ENCODE measurements around the gene PLCB4.
A peak's percentile ranks its signal among the peaks of the same experiment; 100 is the strongest.

Gene PLCB4

DNA sequence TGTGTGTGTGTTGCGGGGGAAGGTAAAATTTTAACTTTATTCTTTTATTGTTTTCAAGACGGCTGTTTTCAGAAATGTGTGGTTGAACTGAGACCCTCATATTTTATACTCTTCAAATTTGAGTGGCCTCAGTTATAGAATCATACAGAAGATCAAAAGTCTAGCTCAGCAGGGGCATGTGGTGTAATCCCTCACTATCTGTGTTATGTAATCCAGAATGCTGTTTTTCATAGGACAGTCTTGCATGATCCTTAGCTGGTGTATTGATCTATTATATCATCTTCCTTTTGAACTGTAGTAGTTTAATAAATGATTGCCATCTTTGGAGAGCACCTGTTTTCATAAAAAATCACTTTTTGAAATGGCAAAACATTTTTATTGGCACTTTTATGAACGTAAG lies 1.4 kb downstream of the PLCB4 start:
- Histone ChIP-seq H3K4me3 (peak overlapping the region in 1 of 2 donors; percentile 76), H3K27me3 (no peaks in the 10 kb centered on the region), H3K27ac (peak overlapping the region in 1 of 2 donors; percentile 93), H3K36me3 (no peaks in the 10 kb centered on the region), H3K9me3 (no peaks in the 10 kb centered on the region), H3K4me1 (peaks cover 0 to 64% (median 5%) of the 10 kb centered on the region in 4 donors)
- DNase-seq = no peak
- TF ChIP-seq, protein P1, sequence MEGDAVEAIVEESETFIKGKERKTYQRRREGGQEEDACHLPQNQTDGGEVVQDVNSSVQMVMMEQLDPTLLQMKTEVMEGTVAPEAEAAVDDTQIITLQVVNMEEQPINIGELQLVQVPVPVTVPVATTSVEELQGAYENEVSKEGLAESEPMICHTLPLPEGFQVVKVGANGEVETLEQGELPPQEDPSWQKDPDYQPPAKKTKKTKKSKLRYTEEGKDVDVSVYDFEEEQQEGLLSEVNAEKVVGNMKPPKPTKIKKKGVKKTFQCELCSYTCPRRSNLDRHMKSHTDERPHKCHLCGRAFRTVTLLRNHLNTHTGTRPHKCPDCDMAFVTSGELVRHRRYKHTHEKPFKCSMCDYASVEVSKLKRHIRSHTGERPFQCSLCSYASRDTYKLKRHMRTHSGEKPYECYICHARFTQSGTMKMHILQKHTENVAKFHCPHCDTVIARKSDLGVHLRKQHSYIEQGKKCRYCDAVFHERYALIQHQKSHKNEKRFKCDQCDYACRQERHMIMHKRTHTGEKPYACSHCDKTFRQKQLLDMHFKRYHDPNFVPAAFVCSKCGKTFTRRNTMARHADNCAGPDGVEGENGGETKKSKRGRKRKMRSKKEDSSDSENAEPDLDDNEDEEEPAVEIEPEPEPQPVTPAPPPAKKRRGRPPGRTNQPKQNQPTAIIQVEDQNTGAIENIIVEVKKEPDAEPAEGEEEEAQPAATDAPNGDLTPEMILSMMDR (IDR thresholded peaks at IDR 0.05) = no peak
- intact Hi-C loops (cut with DNase I; ENCODE audit: low total_unique reads) = no loop called here

DNA sequence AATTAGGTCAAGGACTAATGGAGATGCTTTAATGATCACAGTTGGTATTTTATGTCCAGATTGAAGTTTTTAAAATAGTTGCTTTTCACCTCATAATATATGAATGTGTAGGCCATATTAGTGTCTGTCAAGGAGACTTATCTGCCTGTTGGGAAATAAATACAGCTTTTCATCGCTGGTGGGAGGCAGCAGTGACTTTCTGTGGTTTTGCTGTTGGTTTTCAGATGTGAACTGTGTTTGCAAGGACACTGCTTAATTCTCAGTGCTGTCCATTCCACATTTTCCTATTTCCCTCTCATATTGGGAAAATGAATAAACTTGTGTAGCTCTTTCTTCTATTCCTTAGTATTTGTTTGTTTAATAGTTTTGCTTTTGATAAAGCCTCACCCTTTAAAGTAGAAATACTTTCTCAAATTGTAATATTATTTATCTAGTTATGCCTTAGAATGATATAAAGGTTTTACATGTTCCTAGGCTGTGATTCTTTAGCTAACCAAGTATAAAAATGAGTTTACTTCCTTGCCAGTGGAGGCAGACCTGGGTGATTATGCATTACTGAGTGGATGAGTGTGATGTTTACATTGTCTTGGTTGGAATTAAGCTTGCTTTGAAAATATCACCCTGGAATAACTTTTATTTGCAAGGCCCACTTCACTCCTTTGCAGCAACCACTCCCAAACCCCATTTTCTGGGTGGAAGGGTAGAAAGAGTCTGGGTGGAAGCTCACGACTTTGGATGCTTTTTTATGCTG lies 3.3 kb downstream of the PLCB4 start:
- no peak overlapping the region for H3K4me3 ChIP-seq

DNA sequence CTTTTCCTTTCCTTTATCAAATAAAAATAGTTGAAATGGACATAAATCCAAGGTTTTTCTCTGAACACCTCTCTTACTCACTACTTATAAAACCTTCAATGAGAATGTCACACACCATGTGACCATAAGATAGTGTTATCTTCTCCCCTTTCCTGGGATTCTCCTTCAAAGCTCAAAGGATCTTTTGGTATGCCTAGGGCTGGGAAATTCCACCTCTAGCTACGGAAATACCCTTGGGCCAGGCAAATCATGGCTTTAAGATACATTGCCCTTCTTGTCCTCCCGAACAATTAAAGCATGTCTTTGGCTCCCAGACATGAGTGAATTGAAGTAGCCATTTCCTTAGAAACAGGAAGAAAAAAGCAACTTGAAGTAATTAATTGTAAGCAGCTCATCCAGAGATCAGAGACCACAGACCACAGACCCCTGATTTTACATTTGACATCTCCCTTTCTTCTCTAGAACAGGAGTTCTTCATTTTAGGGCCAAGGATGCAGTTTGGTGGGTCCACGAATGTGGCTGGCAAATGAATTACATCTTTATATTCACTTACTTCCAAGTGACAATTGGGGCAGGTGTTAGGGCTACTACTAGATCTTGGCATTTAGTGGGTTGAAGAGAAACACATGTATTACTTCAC lies 4.1 kb downstream of the PLCB4 start:
- TF ChIP-seq, protein P1 (IDR thresholded peaks at IDR 0.05) = no peak
- H3K27me3 ChIP-seq = no peaks in the 10 kb centered on the region
- no peak overlapping the region for H3K4me3 ChIP-seq
- no peaks in the 10 kb centered on the region for H3K36me3 ChIP-seq
- no peak for DNase-seq
- H3K4me1 ChIP-seq = peaks cover 0 to 72% (median 4%) of the 10 kb centered on the region in 4 donors
- no peaks in the 10 kb centered on the region for H3K9me3 ChIP-seq
- intact Hi-C loops (cut with DNase I; ENCODE audit: low total_unique reads) = no loop called here
- H3K27ac ChIP-seq = no peak overlapping the region

More for the DNA sequence above, 3.3 kb downstream of the PLCB4 start:
- Histone ChIP-seq H3K4me1 (peaks cover 0 to 76% (median 6%) of the 10 kb centered on the region in 4 donors), H3K36me3 (no peaks in the 10 kb centered on the region), H3K27me3 (no peaks in the 10 kb centered on the region), H3K27ac (peak overlapping the region in 1 of 2 donors; percentile 7), H3K9me3 (no peaks in the 10 kb centered on the region)
- DNase-seq = no peak
- TF ChIP-seq, protein P1 (IDR thresholded peaks at IDR 0.05) = no peak
- intact Hi-C loops (cut with DNase I; ENCODE audit: low total_unique reads) = no loop called here

DNA sequence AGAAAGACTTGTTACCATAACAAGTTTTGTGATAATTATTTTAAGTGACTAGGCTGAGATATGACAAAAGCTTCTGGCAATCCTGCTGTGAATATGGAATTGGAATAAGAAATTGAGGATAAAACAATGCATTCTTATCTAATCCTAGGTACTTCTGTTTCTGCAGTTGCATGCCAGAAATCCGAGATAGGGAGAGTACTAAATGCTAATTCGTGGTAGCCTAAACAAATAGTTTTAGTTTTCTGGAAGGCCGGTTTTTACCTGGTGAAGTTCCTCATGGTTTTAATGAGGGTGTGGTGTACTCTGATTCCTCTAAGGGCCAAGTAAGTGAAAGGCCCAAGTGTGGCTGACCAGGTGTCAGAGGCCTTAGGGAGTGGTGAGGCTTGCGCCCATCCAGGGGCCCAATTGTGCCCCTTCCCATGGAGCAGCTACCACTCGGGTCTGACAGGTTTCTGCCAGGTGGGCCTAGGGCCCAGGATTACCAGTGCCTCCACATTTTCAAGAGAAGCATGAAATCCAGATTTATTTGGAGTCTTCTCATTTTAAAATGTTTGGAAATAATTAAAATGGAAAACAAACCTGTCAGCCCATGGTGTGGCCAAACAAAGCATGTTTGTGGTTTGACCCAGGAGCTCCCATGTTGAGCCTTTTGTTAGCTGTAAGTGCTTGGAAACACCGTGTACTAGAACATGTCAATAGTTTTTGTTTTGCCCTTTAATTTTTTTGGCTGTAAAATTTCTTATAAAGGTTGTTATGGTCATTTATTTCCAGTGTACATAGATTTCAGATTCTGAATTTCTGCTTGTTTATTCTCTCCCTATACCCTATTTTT lies 6.6 kb downstream of the PLCB4 start:
- DNase-seq = no peak
- peak overlapping the region in 1 of 2 donors; percentile 16 for H3K27ac ChIP-seq
- no peaks in the 10 kb centered on the region for H3K9me3 ChIP-seq
- intact Hi-C loops (cut with DNase I; ENCODE audit: low total_unique reads) = no loop called here
- H3K27me3 ChIP-seq = no peaks in the 10 kb centered on the region
- peaks cover 0 to 62% (median 4%) of the 10 kb centered on the region in 4 donors for H3K4me1 ChIP-seq
- no peak overlapping the region for H3K4me3 ChIP-seq
- no peaks in the 10 kb centered on the region for H3K36me3 ChIP-seq
- TF ChIP-seq, protein P1 (IDR thresholded peaks at IDR 0.05) = no peak

DNA sequence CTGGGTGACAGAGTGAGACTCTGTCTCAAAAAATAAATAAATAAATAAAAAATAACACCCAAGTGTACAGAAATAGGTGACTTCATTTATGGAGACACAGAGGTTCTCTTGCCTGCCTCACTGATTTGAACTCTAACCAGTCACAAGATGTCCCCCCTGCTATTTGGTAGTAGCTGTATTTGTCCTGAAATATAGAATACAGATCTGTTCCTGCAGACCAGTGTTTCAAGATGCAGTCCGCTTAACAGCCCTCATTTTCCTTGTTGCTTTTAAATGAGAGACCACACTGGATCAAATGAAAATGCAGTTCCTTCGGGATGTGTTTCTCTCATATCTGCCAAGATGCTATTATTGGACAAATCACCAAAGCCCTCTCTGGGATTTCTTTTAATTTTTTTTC lies 7.6 kb downstream of the PLCB4 start:
- no peaks in the 10 kb centered on the region for H3K36me3 ChIP-seq
- TF ChIP-seq, protein P1 (IDR thresholded peaks at IDR 0.05) = no peak
- intact Hi-C loops (cut with DNase I; ENCODE audit: low total_unique reads) = no loop called here
- no peaks in the 10 kb centered on the region for H3K9me3 ChIP-seq
- no peaks in the 10 kb centered on the region for H3K27me3 ChIP-seq
- peaks cover 0 to 52% (median 4%) of the 10 kb centered on the region in 4 donors for H3K4me1 ChIP-seq
- no peak for DNase-seq
- no peak overlapping the region for H3K27ac ChIP-seq
- H3K4me3 ChIP-seq = no peak overlapping the region
